MM.1S (cell line): Measurements from ENCODE around the gene FGD4.

Experiments used
- DNase-seq: peaks from one replicate; pipeline ENCODE4 v3.0.0-alpha.2; 2015
- H2AFZ ChIP-seq: fragments of 300-600 bp; sonication (generic); 2 replicates; pipeline ENCODE4 v1.6.0; 2016; ENCODE audit warnings: antibody characterized with exemption, low read length
- H3F3A ChIP-seq: fragments of 300-600 bp; sonication (generic); 2 replicates; pipeline ENCODE4 v1.6.1; 2016; ENCODE audit warnings: mild to moderate bottlenecking, antibody characterized with exemption, low read length, moderate library complexity, mixed read lengths; ENCODE audit not compliant: insufficient read depth
- H3K27ac ChIP-seq: fragments of 300-600 bp; sonication (generic); 2 replicates; pipeline ENCODE4 v1.5.1; 2016; ENCODE audit warnings: mild to moderate bottlenecking, low read length
- H3K27me3 ChIP-seq: fragments of 300-600 bp; sonication (generic); replicated peaks from 2 replicates; pipeline ENCODE4 v1.6.0; 2016; ENCODE audit warnings: low read length; ENCODE audit not compliant: insufficient read depth
- H3K36me3 ChIP-seq: fragments of 300-600 bp; sonication (generic); replicated peaks from 2 replicates; pipeline ENCODE4 v1.6.1; 2016; ENCODE audit warnings: mild to moderate bottlenecking, low read length, mixed read lengths; ENCODE audit not compliant: insufficient read depth
- H3K4me1 ChIP-seq: fragments of 300-600 bp; sonication (generic); 2 replicates; pipeline ENCODE4 v1.6.1; 2016; ENCODE audit warnings: low read length, mixed read lengths
- H3K4me2 ChIP-seq: fragments of 300-600 bp; sonication (generic); 2 replicates; pipeline ENCODE4 v1.6.0; 2016; ENCODE audit warnings: low read depth, low read length
- H3K4me3 ChIP-seq: fragments of 300-600 bp; sonication (generic); 2 replicates; pipeline ENCODE4 v1.5.1; 2016; ENCODE audit warnings: low read length, mixed read lengths
- H3K79me2 ChIP-seq: fragments of 300-600 bp; sonication (generic); 2 replicates; pipeline ENCODE4 v1.6.1; 2016; ENCODE audit warnings: mixed run types, low read length, mixed read lengths
- H3K9ac ChIP-seq: fragments of 300-600 bp; sonication (generic); 2 replicates; pipeline ENCODE4 v1.6.1; 2016; ENCODE audit warnings: low read length, mixed read lengths
- H3K9me2 ChIP-seq: fragments of 300-600 bp; sonication (generic); replicated peaks from 2 replicates; pipeline ENCODE4 v1.6.1; 2016; ENCODE audit warnings: mild to moderate bottlenecking, low read length, mixed read lengths; ENCODE audit not compliant: insufficient read depth
- H3K9me3 ChIP-seq: fragments of 300-600 bp; sonication (generic); replicated peaks from 2 replicates; pipeline ENCODE4 v1.6.1; 2016; ENCODE audit warnings: mild to moderate bottlenecking, low read length, mixed read lengths; ENCODE audit not compliant: insufficient read depth
- H4K20me1 ChIP-seq: fragments of 300-600 bp; sonication (generic); 2 replicates; pipeline ENCODE4 v1.6.1; 2016; ENCODE audit warnings: mild to moderate bottlenecking, low read length, moderate library complexity, mixed read lengths; ENCODE audit not compliant: insufficient read depth
- EZH2 ChIP-seq: fragments of 300-600 bp; sonication (generic); optimal IDR thresholded peaks from 2 replicates; pipeline ENCODE3; 2017; ENCODE audit warnings: low read depth, mild to moderate bottlenecking, antibody characterized with exemption, low read length, mixed read lengths
- EZH2phosphoT487 ChIP-seq: fragments of 300-600 bp; sonication (generic); IDR thresholded peaks from 2 replicates; pipeline ENCODE4 v1.6.1; 2018; ENCODE audit warnings: antibody characterized with exemption, low read length
- TF ChIP-seq, protein P1 (sequence below): fragments of 300-600 bp; sonication (generic); IDR thresholded peaks from 2 replicates; pipeline ENCODE4 v1.5.1; 2016; ENCODE audit warnings: antibody characterized with exemption, low read length, mixed read lengths

Gene FGD4

DNA sequence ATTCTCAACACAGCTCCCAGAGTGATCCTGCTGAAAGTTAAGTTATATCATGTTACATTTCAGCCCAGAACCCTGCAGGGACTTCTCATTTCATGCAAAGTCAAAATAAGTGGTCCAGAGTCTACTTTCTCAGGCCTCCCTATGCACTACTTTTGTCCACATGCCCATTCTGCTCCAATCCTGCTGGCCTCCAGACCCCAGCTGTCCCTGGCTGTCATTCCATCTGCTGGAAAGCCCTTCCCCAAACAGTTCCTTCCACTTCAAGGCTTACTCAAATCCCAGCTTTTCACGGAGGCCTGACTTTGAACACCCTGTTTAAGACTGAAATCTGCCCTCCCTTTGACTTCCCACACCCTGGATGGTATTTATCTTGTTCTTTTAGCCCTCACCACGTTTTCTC is 169.9 kb downstream of the FGD4 start:
- no peak overlapping the region for H3K4me3 ChIP-seq
- no peaks in the 10 kb centered on the region for H3K4me1 ChIP-seq
- no peaks in the 10 kb centered on the region for H4K20me1 ChIP-seq
- no peaks in the 10 kb centered on the region for H3K9me3 ChIP-seq
- H3K36me3 ChIP-seq, result peaks cover 5% of the 10 kb centered on the region; the same call in 1 of the 2 replicates
- no peaks in the 10 kb centered on the region for H3K27me3 ChIP-seq
- H2AFZ ChIP-seq, result no peak overlapping the region
- H3K79me2 ChIP-seq, result peaks cover 100% of the 10 kb centered on the region
- no peak overlapping the region for H3K27ac ChIP-seq
- no peaks in the 10 kb centered on the region for H3F3A ChIP-seq
- no peak for TF ChIP-seq EZH2
- no peak for TF ChIP-seq EZH2phosphoT487
- TF ChIP-seq, protein P1, sequence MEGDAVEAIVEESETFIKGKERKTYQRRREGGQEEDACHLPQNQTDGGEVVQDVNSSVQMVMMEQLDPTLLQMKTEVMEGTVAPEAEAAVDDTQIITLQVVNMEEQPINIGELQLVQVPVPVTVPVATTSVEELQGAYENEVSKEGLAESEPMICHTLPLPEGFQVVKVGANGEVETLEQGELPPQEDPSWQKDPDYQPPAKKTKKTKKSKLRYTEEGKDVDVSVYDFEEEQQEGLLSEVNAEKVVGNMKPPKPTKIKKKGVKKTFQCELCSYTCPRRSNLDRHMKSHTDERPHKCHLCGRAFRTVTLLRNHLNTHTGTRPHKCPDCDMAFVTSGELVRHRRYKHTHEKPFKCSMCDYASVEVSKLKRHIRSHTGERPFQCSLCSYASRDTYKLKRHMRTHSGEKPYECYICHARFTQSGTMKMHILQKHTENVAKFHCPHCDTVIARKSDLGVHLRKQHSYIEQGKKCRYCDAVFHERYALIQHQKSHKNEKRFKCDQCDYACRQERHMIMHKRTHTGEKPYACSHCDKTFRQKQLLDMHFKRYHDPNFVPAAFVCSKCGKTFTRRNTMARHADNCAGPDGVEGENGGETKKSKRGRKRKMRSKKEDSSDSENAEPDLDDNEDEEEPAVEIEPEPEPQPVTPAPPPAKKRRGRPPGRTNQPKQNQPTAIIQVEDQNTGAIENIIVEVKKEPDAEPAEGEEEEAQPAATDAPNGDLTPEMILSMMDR, result no peak
- H3K9me2 ChIP-seq, result no peaks in the 10 kb centered on the region
- no peak overlapping the region for H3K9ac ChIP-seq
- H3K4me2 ChIP-seq, result no peak overlapping the region
- no peak for DNase-seq

DNA sequence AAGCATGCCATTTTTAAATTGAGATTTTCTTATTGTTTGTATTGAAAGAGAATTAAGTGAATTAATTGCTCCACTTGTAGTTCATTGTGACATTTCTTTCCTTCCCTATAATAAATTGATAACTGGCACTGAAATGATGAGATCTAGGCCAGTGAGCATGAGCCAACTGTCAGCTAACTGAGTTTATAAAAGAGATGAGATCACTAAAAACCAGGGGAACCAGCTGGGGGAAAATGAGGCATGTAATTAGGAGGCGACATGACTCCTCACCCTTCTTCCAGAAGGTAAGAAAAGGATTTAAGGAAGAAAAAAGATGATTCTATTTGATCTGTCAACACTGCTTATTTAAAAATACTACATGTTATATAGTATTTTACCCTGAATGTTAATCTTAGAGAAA is 175.2 kb downstream of the FGD4 start:
- Histone ChIP-seq H3K9ac (no peak overlapping the region), H3K4me1 (no peaks in the 10 kb centered on the region), H3K27me3 (no peaks in the 10 kb centered on the region), H3F3A (no peaks in the 10 kb centered on the region), H3K9me2 (no peaks in the 10 kb centered on the region), H3K9me3 (no peaks in the 10 kb centered on the region), H2AFZ (no peak overlapping the region), H3K79me2 (peaks cover 93% of the 10 kb centered on the region), H3K36me3 (no peaks in the 10 kb centered on the region; the same call in 1 of the 2 replicates), H3K27ac (no peak overlapping the region), H4K20me1 (no peaks in the 10 kb centered on the region), H3K4me3 (no peak overlapping the region), H3K4me2 (no peak overlapping the region)
- TF ChIP-seq EZH2, result no peak
- TF ChIP-seq, protein P1, result no peak
- no peak for TF ChIP-seq EZH2phosphoT487
- no peak for DNase-seq

DNA sequence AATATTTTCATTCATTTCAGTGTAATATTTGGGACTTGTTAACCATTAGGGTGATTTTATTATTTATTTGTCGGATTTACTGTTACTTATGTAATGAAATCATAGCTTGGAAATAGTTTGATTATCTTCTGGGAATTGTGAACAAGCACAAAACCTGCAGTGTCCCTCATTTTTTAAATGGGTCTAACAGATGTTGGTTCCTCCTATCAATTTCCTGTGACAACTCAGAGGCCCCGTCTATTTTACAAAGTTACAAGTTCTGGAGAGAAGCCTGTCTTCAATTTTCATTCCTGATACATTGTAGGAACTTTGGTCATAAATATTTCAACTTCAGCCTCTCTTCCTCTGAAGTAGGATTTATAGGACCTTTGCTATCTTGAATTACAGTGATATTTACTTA is 178.0 kb downstream of the FGD4 start:
- no peak overlapping the region for H2AFZ ChIP-seq
- no peaks in the 10 kb centered on the region for H3K9me2 ChIP-seq
- no peaks in the 10 kb centered on the region for H3F3A ChIP-seq
- H3K4me2 ChIP-seq, result no peak overlapping the region
- peaks cover 86% of the 10 kb centered on the region for H3K79me2 ChIP-seq
- H3K27me3 ChIP-seq, result no peaks in the 10 kb centered on the region
- H3K36me3 ChIP-seq, result peaks cover 7% of the 10 kb centered on the region; the same call in 1 of the 2 replicates
- H3K9ac ChIP-seq, result no peak overlapping the region
- H4K20me1 ChIP-seq, result no peaks in the 10 kb centered on the region
- no peaks in the 10 kb centered on the region for H3K4me1 ChIP-seq
- no peak overlapping the region for H3K27ac ChIP-seq
- H3K9me3 ChIP-seq, result no peaks in the 10 kb centered on the region
- H3K4me3 ChIP-seq, result no peak overlapping the region
- DNase-seq, result no peak
- TF ChIP-seq EZH2phosphoT487 (no peak), EZH2 (no peak)
- TF ChIP-seq, protein P1, result no peak
